HG02870 (cell line): Measurements from ENCODE around the gene GLT1D1.
"Not testable (repeated sequence)": the region's sequence is repeated elsewhere in the genome, so short reads cannot be mapped to it uniquely, and the experiment has no call there.

Experiments used
- ATAC-seq: cut with Tn5 transposase; IDR thresholded peaks from one replicate; pipeline ENCODE4 v1.9.1; 2021; ENCODE audit warnings: mild to moderate bottlenecking, moderate library complexity; ENCODE audit not compliant: unreplicated experiment

Gene GLT1D1

DNA sequence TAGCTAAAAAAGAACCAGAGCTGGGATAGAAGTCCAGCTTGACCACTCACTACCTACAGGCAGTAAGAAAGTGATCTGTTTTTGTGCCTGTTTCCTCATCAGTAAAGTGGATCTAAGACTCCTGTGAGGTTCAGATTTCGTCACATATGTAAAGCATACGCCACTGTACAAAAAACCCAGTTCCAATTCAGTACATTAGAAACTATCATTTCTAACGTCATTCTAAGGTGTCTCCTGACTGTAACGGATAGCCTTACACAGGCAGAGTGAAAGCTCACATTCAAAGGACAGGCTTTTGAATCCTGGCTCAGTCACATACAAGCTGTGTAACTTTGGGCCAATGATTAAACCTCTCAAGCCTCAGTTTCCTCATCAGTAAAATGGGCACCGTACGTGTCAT is 33.0 kb upstream of the GLT1D1 start:
- no peak for ATAC-seq

DNA sequence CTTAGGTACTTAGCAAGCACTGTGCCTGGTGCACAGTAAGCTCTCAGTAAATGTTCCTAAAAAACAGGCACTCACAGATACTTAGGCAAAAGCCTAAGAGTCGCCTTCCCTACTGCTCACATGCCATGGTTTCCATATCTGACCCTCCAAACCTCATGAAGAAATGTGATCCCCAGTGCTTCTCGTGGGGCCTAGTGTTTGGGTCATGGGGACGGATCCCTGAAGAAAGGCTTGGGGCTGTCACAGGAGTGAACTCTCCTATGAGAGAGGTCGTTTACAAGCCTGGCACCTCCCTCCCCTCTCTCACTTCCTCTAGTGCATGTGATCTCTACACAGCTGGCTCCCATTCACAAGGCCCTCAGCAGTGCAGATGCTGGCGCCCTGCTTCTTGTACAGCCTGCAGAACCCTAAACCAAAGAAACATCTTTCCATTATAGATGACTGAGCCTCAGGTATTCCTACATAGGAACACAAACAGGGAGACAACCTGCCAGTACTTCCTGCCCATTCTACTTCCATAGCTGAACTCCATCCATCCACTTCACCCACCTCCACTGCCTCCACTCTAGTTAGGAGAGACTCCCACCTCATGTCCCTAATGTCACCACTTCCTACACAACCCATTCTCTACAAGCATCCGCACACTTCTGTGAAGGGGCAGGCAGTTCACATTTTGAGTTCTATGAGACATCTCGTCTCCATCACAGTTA is 32.4 kb upstream of the GLT1D1 start:
- peak; percentile 52 for ATAC-seq

DNA sequence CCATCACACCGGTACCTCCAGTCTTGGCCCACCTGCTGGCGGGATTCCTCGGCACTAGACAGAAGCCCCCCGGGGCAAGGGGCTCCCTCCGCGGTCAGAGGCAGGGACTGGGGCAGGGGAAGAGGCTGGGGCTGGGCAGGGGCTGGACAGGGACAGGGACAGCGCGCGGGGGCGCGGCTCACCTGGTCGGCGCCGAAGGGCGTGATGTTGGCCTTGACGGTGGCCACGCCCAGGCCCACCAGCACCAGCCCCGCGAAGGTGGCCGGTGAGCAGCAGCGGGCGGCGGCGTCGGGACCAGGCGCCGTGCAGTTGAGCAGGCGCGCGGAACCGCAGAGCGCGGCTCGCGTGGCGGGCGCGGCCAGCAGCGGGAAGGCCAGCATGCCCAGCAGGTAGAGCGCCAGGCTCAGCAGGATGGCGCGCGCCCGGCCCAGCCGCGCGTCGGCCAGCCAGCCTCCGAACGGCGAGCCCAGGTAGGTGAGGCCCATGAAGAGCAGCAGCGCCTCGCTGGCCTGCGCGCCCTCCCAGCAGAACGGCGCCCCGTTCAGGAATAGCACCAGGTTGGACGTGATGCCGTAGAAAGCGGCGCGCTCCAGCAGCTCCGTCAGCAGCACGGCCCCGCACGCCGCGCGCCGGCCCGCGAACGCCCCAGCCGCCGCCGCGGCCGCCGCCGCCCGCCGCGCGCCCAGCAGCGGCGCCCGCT is 29.9 kb upstream of the GLT1D1 start:
- peak; percentile 16 for ATAC-seq

DNA sequence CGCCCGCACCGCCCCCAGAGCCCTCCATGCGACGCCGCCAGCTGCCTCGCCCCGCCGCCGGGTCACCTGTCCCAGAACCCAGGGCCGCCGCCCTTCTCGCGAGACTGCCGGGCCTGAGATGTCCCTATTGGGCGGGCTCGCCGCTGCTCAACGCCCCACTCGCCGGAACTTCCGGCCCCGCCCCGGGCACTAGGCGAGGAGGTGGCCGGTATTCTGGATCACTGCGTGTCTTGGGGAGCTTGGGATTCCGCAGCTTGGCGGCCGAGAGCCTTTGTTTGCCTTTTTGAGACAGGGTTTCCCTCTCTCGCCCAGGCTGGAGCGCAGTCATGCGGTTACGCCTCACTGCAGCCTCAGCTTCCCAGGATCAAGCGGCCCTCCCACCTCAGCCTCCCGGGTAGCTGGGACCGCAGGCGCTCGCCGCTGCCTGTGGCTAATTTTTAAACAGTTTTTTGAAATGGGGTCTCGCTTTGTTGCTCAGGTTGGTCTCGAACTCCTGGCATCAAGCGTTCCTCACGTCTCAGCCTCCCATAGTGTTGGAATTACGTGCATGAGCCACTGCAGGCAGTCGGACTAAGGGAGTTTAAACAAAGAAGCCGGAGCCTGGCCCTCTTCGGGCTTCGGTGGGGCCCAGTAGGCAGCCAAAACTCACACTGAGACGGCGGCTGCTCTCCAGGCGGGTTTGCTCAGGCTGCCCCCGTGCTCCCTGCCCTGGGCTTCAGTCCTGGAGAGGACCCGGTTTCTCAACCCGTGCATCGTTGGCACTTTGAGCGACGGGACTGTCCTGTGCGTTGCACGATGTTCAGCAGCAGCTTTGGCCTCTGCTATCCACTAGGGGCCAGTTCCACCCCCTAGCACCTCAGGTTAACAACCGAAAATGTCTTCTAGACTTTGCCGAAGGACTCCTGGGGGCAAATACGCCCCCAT is 29.1 kb upstream of the GLT1D1 start, which contains the start of gene SLC15A4:
TSS of gene SLC15A4 (minus strand) at position 43 of the 924 bp plus-strand sequence. CDS start at position 28, 15 bp downstream.
- peak; percentile 73 for ATAC-seq

GRCh38 chr12:128825835-128826234 is 27.4 kb upstream of the GLT1D1 start:
- no peak for ATAC-seq

DNA sequence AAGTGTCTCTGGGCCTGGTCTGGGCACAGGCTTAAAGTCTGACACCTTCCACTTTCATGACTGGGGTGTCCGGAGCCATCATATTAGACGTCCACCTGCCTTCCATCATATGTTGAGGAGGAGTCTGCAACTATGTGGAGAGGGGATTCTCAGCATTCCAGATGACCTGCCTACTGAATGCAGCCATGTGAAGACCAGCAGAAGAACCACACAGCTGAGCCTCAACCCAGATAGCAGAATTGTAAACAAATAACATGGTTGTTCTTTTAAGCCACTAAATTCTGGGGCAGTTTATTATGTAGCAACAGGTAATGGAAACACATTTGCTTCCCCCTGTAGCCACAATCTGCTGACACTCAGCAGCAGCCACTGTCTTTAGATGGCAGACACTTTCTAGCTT is 25.6 kb upstream of the GLT1D1 start:
- ATAC-seq = no peak

GRCh38 chr12:128829861-128830504 is 23.3 kb upstream of the GLT1D1 start:
- ATAC-seq = peak; percentile 87

GRCh38 chr12:128830505-128830893 is 22.8 kb upstream of the GLT1D1 start:
- ATAC-seq = peak; percentile 56

- ATAC-seq = no peak
Measured at GRCh38 chr12:128833418-128833817, 19.9 kb upstream of the GLT1D1 start.

- ATAC-seq = not testable (repeated sequence)
Measured at GRCh38 chr12:128839885-128840284, 13.4 kb upstream of the GLT1D1 start.

DNA sequence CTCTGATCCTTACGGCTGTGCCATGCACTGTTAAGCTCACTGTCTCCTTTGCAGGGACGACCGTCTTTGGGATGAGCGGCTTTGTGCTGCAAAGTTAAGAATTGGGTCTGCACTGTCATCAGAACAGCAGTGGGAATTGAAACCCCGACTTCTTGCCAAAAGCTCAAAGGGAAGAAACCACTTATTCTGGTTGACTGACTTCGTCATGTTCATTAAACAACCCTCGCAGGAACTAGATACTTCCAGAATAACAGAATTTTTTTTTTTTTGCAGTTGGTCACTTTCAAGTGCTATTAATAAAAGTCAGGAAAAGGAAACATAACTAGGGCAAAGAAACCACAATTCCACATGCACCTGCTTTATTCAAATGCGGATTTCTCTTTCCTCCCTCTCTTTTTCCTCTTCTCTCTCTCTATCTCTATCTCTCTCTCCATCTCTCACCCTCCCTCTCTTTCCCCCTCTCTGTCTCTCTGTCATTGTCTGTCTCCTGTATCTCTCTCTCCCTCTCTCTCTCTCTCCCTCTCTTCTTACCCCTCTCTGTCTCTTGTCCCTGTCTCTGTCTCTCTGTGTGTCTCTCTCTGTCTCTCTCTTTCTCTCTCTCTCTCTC is 12.3 kb upstream of the GLT1D1 start:
- ATAC-seq = peak; percentile 77

- no peak for ATAC-seq
Measured at GRCh38 chr12:128842579-128842978, 10.7 kb upstream of the GLT1D1 start.

GRCh38 chr12:128843538-128843937 is 9.7 kb upstream of the GLT1D1 start:
- ATAC-seq = no peak

- no peak for ATAC-seq
Measured at GRCh38 chr12:128844031-128844635, 9.1 kb upstream of the GLT1D1 start.

DNA sequence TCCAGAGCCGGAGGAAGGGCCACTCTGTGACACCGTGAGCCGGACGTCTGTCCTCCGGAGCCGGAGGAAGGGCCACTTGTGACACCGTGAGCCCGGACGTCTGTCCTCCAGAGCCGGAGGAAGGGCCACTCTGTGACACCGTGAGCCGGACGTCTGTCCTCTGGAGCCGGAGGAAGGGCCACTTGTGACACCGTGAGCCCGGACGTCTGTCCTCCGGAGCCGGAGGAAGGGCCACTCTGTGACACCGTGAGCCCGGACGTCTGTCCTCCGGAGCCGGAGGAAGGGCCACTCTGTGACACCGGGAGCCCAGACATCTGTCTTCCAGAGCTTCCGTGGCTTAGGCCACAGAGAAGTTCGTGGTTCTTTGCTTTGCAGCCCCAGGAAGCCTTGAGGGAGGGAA is 6.6 kb upstream of the GLT1D1 start:
- not testable (repeated sequence) for ATAC-seq

GRCh38 chr12:128848371-128848770 is 4.9 kb upstream of the GLT1D1 start:
- no peak for ATAC-seq

DNA sequence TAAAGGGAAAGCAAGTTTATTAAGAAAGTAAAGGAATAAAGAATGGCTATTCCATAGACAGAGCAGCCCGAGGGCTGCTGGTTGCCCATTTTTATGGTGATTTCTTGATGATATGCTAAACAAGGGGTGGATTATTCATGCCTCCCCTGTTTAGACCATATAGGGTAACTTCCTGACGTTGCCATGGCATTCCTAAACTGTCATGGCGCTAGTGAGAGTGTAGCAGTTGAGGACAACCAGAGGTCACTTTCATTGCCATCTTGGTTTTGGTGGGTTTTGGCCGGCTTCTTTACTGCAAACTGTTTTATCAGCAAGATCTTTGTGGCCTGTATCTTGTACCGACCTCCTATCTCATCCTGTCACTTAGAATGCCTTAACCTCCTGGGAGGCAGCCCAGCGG is 3.5 kb upstream of the GLT1D1 start:
- not testable (repeated sequence) for ATAC-seq

GRCh38 chr12:128850400-128850799 is 2.9 kb upstream of the GLT1D1 start:
- no peak for ATAC-seq

GRCh38 chr12:128851429-128851828 is 1.8 kb upstream of the GLT1D1 start:
- ATAC-seq = not testable (repeated sequence)
